PFSK-1 (cell line): ENCODE data around the gene RPL41.

Experiments used
- FOXP2 ChIP-seq: optimal IDR thresholded peaks from 2 replicates; pipeline ENCODE3; 2011; ENCODE audit warnings: borderline replicate concordance, control low read depth, inconsistent platforms; ENCODE audit not compliant: insufficient read depth; ENCODE audit errors: extremely low read length, extremely low read depth
- POLR2AphosphoS5 ChIP-seq: IDR thresholded peaks from 2 replicates; pipeline ENCODE4 v1.6.1; 2012; ENCODE audit warnings: low read depth, mild to moderate bottlenecking, control low read depth, low read length, moderate library complexity
- SIN3A ChIP-seq: IDR thresholded peaks from 2 replicates; pipeline ENCODE4 v1.6.1; 2012; ENCODE audit warnings: mild to moderate bottlenecking, low read length, moderate library complexity, borderline replicate concordance; ENCODE audit not compliant: insufficient read depth
- TAF1 ChIP-seq: IDR thresholded peaks from 2 replicates; pipeline ENCODE4 v1.6.1; 2012; ENCODE audit warnings: low read length, control low read depth, borderline replicate concordance; ENCODE audit not compliant: insufficient read depth
- TF ChIP-seq, protein P1 (sequence below), 2 experiments: IDR thresholded peaks; 2 replicates each; pipeline versions ENCODE4 v1.6.1 to v1.8.0; 2011 to 2012; ENCODE audit warnings: low read depth in 2 of 2, low read length in 2 of 2, control low read depth in 1 of 2, inconsistent platforms in 1 of 2, mild to moderate bottlenecking in 1 of 2, moderate library complexity in 1 of 2; ENCODE audit not compliant: insufficient read depth in 1 of 2

RPL41 gene

DNA sequence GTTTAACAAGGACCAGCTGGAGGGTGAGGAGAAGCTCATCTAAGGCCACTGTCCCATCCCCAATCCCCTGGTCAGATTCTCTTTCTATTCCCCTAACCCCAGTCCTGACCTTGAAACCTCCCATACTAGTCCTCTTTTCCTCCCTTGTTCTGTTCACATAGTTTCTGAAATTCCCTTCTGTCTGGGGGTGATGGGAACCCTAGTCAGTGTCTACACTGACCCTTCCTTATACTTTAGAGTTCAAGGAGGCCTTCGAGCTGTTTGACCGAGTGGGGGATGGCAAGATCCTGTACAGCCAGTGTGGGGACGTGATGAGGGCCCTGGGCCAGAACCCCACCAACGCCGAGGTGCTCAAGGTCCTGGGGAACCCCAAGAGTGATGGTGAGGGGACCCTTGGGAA, 38.4 kb downstream of the RPL41 start:
- TF ChIP-seq SIN3A (no peak), TAF1 (no peak), POLR2AphosphoS5 (no peak), FOXP2 (no peak)
- TF ChIP-seq, protein P1, sequence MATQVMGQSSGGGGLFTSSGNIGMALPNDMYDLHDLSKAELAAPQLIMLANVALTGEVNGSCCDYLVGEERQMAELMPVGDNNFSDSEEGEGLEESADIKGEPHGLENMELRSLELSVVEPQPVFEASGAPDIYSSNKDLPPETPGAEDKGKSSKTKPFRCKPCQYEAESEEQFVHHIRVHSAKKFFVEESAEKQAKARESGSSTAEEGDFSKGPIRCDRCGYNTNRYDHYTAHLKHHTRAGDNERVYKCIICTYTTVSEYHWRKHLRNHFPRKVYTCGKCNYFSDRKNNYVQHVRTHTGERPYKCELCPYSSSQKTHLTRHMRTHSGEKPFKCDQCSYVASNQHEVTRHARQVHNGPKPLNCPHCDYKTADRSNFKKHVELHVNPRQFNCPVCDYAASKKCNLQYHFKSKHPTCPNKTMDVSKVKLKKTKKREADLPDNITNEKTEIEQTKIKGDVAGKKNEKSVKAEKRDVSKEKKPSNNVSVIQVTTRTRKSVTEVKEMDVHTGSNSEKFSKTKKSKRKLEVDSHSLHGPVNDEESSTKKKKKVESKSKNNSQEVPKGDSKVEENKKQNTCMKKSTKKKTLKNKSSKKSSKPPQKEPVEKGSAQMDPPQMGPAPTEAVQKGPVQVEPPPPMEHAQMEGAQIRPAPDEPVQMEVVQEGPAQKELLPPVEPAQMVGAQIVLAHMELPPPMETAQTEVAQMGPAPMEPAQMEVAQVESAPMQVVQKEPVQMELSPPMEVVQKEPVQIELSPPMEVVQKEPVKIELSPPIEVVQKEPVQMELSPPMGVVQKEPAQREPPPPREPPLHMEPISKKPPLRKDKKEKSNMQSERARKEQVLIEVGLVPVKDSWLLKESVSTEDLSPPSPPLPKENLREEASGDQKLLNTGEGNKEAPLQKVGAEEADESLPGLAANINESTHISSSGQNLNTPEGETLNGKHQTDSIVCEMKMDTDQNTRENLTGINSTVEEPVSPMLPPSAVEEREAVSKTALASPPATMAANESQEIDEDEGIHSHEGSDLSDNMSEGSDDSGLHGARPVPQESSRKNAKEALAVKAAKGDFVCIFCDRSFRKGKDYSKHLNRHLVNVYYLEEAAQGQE (IDR thresholded peaks at IDR 0.05; ENCODE audit: insufficient read depth in 1 of 2, low read depth in 2 of 2, low read length in 2 of 2) = no peak

DNA sequence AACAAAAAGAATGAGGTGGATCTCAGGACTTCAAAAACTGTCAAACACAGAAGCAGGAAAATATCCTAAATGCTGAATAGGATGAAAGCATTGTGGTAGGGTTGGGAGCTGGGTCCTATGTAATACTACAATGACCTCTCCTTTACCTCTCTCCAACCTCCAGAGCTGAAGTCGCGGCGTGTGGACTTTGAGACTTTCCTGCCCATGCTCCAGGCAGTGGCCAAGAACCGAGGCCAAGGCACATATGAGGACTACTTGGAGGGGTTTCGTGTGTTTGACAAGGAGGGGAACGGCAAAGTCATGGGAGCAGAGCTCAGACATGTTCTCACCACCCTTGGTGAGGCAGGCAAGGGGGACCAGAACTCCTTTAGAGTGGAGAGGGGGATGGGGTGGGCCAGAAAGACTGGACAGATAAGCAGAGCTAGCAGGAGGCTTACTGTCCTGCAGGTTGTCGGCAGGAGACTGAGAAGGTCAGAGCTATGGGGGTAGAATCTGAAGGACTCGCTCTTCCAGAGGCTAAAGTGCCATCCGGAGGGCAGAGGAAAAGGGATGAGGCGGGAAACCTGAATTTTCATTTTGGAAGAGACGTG, 38.9 kb downstream of the RPL41 start:
- TF ChIP-seq, protein P1 (IDR thresholded peaks at IDR 0.05; ENCODE audit: insufficient read depth in 1 of 2, low read depth in 2 of 2, low read length in 2 of 2) = no peak
- TF ChIP-seq FOXP2 (no peak), SIN3A (no peak), POLR2AphosphoS5 (no peak), TAF1 (no peak)

- peak; percentile 70 for TF ChIP-seq POLR2AphosphoS5
- no peak for TF ChIP-seq FOXP2
- no peak for TF ChIP-seq SIN3A
- TF ChIP-seq, protein P1 (IDR thresholded peaks at IDR 0.05; ENCODE audit: insufficient read depth in 1 of 2, low read depth in 2 of 2, low read length in 2 of 2) = 0 out of 4 replicates have a peak, but pooled peaks of 1 of the 2 experiments have one; percentile 39
- TF ChIP-seq TAF1 = peak; percentile 56; the same call in 1 of the 2 replicates
These were observed 41.0 kb downstream of the RPL41 start for GRCh38 chr12:56157201-56158028.

GRCh38 chr12:56158029-56158925, 41.8 kb downstream of the RPL41 start, which contains the start of gene MYL6:
Gene MYL6 (plus strand): TSS chr12:56158359. CDS start chr12:56158402, 43 bp downstream.
- TF ChIP-seq, protein P1 (IDR thresholded peaks at IDR 0.05; ENCODE audit: insufficient read depth in 1 of 2, low read depth in 2 of 2, low read length in 2 of 2) = peak in 1 of 2 experiments; percentile 56; a peak in 2 of 4 replicates
- no peak for TF ChIP-seq FOXP2
- peak; percentile 97 for TF ChIP-seq TAF1
- TF ChIP-seq POLR2AphosphoS5 = peak; percentile 100
- peak; percentile 73; the same call in 1 of the 2 replicates for TF ChIP-seq SIN3A
